Large intestine (tissue), 3 donors: ENCODE measurements around the gene MYRF. TPM values are rescaled to one million over a fixed set of nuclear protein-coding genes. Genes with fewer than 3 reads are reported as not detected.

Source experiments
- DNase-seq, 2 donors: peaks; one replicate each; pipeline versions ENCODE4 v3.0.0 to v3.0.0-alpha.2; 2013
- H3K27ac ChIP-seq: one replicate; pipeline ENCODE4 v1.5.1; 2013; ENCODE audit warnings: low read length
- H3K27me3 ChIP-seq: 2 replicates; pipeline ENCODE4 v1.6.1; 2013; ENCODE audit warnings: low read length; ENCODE audit not compliant: control insufficient read depth, insufficient read depth
- H3K36me3 ChIP-seq: 2 replicates; pipeline ENCODE4 v1.6.1; 2013; ENCODE audit warnings: low read length; ENCODE audit not compliant: control insufficient read depth, insufficient read depth
- H3K4me1 ChIP-seq: one replicate; pipeline ENCODE4 v1.6.1; 2013; ENCODE audit warnings: low read length; ENCODE audit not compliant: control insufficient read depth, insufficient read depth
- H3K4me3 ChIP-seq: one replicate; pipeline ENCODE4 v1.5.1; 2013; ENCODE audit warnings: low read length
- H3K9me3 ChIP-seq: one replicate; pipeline ENCODE4 v1.6.1; 2013; ENCODE audit warnings: mild to moderate bottlenecking, low read depth, low read length, moderate library complexity; ENCODE audit not compliant: control insufficient read depth
- WGBS: methylation state at CpG from one replicate; pipeline ENCODE4 v1.1.5; 2013; ENCODE audit warnings: low lambda C conversion rate; ENCODE audit not compliant: insufficient coverage; 5-methylcytosine and 5-hydroxymethylcytosine counted together
- polyA plus RNA-seq: library from polyadenylated mRNA; unstranded; fragments of 120-200 nt; gene quantifications from one replicate; pipeline ENCODE4 v1.2.1, GENCODE V29; 2013

MYRF gene
- polyA plus RNA-seq, 1 donor = 55.5 TPM

DNA sequence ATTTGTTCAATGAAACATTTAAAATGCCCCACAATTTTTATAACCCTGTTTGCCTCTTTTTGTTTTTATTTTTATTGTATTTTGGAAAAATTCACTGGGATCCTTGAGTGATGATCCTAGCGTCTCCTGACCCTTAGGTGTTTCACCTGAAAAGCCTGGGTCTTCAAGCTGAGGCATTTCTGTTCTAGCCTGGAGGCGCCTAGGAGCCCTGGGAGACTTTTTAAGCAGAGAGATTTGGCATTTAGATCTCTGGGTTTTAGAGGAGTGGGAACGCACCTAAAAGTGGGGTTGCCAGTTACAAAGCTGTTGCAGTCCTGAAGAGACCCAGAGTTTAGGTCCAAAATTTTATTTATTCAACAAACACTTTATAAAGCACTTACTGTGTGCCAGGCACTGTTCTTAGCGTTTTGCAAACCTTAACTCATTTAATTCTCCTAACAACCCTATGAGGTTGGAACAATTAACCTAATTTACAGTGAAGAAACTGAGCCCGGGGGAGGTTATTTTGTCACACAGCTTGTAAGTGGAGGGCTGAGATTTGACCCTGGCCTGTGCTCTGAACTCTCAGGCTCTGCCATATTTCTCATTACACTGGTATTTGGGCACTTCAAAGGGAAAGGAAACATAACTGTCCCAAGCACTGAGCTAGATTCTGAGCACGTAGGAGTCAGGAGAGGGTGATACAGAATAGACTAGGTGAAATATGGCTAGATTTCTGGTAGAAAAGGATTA lies 65.2 kb downstream of the MYRF start:
- H3K36me3 ChIP-seq = no peaks in the 10 kb centered on the region
- no CpG with 5 or more reads among the region's 6 CpGs for WGBS
- no peak overlapping the region for H3K27ac ChIP-seq
- H3K9me3 ChIP-seq = peaks cover 4% of the 10 kb centered on the region
- DNase-seq = no peak
- peak overlapping the region; percentile 40 for H3K4me3 ChIP-seq
- peaks cover 42% of the 10 kb centered on the region for H3K27me3 ChIP-seq
- peaks cover 20% of the 10 kb centered on the region for H3K4me1 ChIP-seq

DNA sequence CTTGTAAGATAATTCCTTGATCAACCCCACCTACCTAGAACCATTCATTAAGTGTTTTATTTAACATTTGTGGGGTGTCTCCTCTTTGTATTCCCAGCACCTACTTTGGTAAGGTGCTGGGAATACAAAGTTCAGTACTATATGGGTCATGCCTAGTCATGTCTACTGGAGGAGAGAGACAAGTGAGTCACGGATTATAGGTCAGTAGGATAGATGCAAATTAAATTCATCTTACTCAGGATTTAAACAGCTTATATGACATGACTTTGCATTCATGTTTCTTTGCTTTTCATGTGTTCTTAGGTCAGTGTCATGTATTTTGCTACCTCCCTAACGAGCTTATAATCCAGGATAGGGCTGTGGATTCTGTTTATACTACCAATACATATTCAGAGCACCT lies 67.7 kb downstream of the MYRF start:
- DNase-seq = no peak
- Histone ChIP-seq H3K27ac (no peak overlapping the region), H3K4me3 (no peak overlapping the region), H3K4me1 (peaks cover 12% of the 10 kb centered on the region), H3K27me3 (peaks cover 35% of the 10 kb centered on the region), H3K9me3 (peaks cover 2% of the 10 kb centered on the region), H3K36me3 (no peaks in the 10 kb centered on the region)
- no CpG with 5 or more reads among the region's 2 CpGs for WGBS

DNA sequence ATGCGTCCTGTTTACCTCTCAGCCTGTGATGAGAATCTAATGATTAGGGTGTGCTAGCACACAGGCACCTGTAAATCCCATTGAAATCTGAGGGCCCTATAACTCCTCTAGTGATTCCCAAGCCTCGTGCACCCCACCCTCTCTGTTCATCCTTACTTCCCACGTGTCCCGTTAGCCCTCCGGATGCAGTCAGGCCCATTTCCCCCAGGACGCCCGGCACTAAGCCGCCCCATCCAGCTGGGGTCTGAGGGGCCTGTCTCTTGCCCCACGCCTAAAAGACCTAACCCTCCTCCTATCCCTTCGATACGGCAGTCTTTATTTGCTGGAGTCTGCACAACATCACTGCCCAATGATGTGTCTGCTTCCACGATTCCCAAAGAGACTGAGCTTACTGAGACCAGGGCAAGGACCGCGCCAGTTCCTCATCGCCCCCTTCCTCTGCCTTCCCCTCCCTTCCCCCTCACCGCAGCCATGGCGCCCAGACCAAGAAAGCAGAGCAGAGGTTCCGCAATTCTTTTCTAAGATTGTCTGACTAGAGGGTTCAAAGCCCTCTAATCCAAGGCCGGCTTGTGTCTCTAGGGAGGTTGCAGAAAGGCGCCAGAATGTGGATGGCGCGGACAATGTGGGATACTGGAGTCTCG lies 74.6 kb downstream of the MYRF start:
- peak overlapping the region; percentile 66 for H3K27ac ChIP-seq
- peak overlapping the region; percentile 44 for H3K4me3 ChIP-seq
- peaks cover 11% of the 10 kb centered on the region for H3K4me1 ChIP-seq
- H3K27me3 ChIP-seq = peaks cover 57% of the 10 kb centered on the region
- H3K9me3 ChIP-seq = peaks cover 2% of the 10 kb centered on the region
- no peak for DNase-seq
- no peaks in the 10 kb centered on the region for H3K36me3 ChIP-seq
- WGBS = no CpG with 5 or more reads among the region's 23 CpGs

DNA sequence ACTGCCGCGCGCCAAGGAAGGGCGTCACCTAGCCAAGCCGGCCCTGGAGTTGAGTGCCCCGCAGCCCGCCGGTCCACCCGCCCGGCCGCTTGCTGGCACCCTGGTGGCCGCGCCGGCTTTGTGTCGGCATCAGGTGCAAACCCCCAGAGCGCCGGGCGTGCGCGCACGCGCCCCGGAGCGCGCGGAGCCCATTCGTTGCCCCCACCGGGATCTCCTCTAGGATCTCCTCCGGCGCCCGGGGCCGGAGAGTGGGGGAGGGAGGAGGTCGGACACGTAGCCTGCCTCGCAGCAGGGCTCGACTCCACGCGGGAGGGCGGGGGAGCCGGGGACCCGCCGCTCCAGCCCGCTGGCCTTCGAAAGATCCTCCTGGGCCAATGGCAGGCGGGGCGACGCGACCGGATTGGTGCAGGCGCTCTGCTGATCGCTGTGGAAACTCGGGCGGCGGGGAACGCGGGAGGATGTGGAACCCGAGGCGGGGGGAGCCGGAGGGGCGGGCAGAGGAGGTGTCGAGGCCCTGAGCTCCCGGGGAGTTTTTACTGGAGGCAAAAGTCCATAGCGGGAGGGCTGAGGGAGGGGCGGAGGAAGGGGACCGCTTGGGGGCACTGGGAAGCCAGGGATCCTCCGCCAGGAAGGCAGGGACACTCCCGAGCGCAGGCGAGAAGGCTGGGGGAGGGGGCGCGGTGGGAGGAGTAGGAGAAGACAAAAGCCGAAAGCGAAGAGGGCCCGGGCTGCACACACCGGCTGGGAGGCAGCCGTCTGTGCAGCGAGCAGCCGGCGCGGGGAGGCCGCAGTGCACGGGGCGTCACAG lies 75.3 kb downstream of the MYRF start, which contains the start of gene FADS2:
Gene FADS2 (plus strand): TSS at position 730 of the 808 bp plus-strand sequence. CDS start 91 bp downstream, outside the sequence.
- Histone ChIP-seq H3K4me3 (peak within 1 kb of the TSS; percentile 47), H3K36me3 (no peaks in the 10 kb centered on the region), H3K27me3 (peaks cover 60% of the 10 kb centered on the region), H3K9me3 (peaks cover 2% of the 10 kb centered on the region), H3K27ac (peak within 1 kb of the TSS; percentile 66), H3K4me1 (peaks cover 11% of the 10 kb centered on the region)
- DNase-seq = peak; percentile 74 to 80
- no CpG with 5 or more reads among the region's 83 CpGs for WGBS

DNA sequence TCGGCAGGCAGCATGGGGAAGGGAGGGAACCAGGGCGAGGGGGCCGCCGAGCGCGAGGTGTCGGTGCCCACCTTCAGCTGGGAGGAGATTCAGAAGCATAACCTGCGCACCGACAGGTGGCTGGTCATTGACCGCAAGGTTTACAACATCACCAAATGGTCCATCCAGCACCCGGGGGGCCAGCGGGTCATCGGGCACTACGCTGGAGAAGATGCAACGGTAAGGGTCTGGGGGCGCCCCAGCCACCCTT lies 75.9 kb downstream of the MYRF start:
- DNase-seq = no peak
- peaks cover 2% of the 10 kb centered on the region for H3K9me3 ChIP-seq
- H3K4me3 ChIP-seq = peak overlapping the region; percentile 47
- no CpG with 5 or more reads among the region's 16 CpGs for WGBS
- H3K27me3 ChIP-seq = peaks cover 60% of the 10 kb centered on the region
- no peaks in the 10 kb centered on the region for H3K36me3 ChIP-seq
- peak overlapping the region; percentile 66 for H3K27ac ChIP-seq
- H3K4me1 ChIP-seq = peaks cover 11% of the 10 kb centered on the region

DNA sequence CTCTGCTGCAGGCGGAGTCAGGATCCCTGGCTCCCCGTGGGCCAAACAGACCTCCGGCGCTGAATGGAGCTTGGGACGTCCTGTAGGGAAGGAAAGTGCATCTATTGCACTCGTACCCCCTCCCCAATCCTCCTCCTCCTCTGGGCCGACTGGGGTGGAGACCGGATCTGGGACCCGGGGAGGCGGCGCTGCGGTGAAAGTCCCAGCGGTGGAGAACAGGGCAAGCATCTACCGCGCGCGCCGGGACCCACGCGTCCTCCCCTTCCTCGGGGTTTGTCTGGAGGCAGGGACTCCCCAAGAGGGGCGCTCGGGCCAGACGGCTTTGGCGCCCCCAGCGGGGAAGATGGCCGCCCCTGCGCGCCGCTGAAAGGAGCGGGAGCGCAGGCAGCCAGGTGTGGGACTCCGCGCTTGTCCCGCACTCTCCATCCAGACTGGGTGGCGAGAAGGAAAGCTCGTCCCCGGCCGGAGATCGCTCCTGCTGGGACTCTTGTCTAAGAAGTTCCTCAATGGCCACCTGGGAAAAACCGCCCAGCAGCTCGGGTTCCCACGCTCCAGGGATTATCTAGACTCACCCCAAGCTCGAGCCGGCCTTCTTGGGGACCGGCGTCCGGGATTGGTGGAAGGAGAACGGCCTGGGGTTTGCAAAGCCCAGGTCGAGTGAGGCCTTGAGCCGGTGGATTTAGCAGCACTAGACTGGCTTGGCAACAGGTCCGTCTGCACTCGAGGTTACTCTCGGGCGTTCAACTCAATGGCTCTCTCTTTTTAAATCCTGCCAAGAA lies 76.4 kb downstream of the MYRF start:
- H3K4me1 ChIP-seq = peaks cover 11% of the 10 kb centered on the region
- peak in 1 of 2 donors; percentile 42 for DNase-seq
- peak overlapping the region; percentile 66 for H3K27ac ChIP-seq
- H3K9me3 ChIP-seq = peaks cover 2% of the 10 kb centered on the region
- peaks cover 60% of the 10 kb centered on the region for H3K27me3 ChIP-seq
- H3K4me3 ChIP-seq = peak overlapping the region; percentile 47
- no CpG with 5 or more reads among the region's 55 CpGs for WGBS
- no peaks in the 10 kb centered on the region for H3K36me3 ChIP-seq

DNA sequence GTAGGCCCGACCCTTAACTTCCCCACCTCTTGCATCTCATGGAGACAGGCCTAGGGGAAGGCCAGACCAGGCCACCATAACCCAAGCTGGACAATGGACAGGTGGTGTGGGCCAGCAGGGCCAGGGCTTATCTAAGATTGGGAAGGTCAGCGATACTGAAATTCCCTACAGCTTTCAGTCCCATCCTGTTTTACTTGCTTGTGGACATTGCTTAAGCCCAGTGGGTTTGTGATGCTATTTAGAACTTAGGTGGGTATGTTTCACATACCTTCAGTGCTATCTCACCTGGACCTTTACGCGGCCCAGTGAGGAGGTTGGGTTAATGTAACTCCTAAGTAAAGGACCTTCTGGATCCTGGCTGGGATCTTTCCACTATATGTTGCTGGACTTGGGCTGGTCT lies 77.4 kb downstream of the MYRF start:
- DNase-seq = no peak
- Histone ChIP-seq H3K27me3 (peaks cover 60% of the 10 kb centered on the region), H3K27ac (no peak overlapping the region), H3K9me3 (peaks cover 2% of the 10 kb centered on the region), H3K4me1 (peaks cover 11% of the 10 kb centered on the region), H3K36me3 (no peaks in the 10 kb centered on the region), H3K4me3 (peak overlapping the region; percentile 47)
- no CpG with 5 or more reads among the region's 4 CpGs for WGBS

DNA sequence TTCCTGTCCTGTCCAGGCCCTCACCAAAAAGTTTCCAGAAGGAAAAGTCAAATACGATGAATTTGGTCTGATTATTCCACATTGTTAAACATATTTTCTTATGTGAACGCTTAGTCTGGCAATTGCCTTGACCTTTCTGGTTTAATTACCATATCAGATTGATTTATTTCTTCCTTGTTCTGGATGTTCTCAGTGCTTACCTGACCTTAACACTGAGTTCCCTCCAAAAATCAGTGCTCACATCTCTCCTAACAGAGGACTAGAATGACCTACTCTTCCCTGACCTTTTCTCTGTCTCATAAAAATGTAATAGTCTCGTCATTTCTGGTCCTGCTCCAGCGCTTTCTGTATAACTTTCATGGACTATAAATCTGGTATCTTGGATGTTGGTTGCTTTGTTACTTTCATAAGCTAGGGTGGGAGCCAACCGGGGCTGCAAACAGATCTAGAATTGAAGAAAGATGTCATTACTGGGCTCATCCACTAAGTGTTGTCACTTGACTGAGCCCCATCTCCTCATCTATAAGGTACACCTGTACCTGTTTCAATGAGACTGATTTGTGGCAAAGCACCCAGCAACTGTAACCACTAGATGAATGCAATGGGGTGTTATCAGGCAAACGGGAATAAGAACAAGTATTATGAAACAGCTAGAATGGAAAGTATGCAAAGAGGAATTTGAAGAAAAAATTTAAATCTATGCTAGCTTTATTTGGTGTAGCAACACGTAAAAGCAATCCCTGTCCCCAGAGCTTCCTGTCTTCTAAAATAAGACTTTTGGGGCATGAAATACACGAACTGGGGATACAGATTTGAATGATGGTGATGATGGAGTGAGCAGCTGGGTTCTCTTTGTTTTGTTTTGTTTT lies 78.0 kb downstream of the MYRF start:
- DNase-seq = no peak
- Histone ChIP-seq H3K27ac (no peak overlapping the region), H3K9me3 (peaks cover 2% of the 10 kb centered on the region), H3K27me3 (peaks cover 60% of the 10 kb centered on the region), H3K36me3 (no peaks in the 10 kb centered on the region), H3K4me1 (peaks cover 11% of the 10 kb centered on the region), H3K4me3 (no peak overlapping the region)
- 66% methylated on average over 3 of the region's 8 CpGs for WGBS

DNA sequence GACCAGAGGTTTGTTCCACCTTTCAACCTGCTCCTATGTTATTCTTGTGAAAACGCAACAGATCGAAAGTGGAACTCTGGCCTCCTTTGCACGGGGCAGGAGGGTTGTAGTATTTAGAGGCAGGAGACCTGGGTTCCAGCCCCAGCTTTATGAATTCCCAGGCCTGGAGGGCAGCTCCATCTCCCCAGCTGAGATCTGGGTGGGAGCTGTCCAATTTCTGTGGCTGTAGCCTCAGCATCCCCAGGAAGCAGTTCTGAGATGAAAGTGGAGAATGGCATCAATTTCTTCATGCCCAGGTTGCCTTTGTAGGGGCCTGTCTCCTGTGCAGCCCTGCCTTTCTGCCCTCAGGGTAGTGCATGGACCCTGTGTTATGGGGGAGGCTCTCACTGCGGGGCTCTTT lies 79.8 kb downstream of the MYRF start:
- H3K27me3 ChIP-seq = peaks cover 45% of the 10 kb centered on the region
- H3K9me3 ChIP-seq = peaks cover 2% of the 10 kb centered on the region
- peaks cover 11% of the 10 kb centered on the region for H3K4me1 ChIP-seq
- no peak overlapping the region for H3K4me3 ChIP-seq
- DNase-seq = no peak
- no peak overlapping the region for H3K27ac ChIP-seq
- no peaks in the 10 kb centered on the region for H3K36me3 ChIP-seq
- WGBS = no CpG with 5 or more reads among the region's 4 CpGs
